ENCODE measurements around the gene TMEM98.

GRCh38 chr17:32894245-32894644 lies 33.7 kb upstream of the TMEM98 start:
- TF ChIP-seq, protein P1, sequence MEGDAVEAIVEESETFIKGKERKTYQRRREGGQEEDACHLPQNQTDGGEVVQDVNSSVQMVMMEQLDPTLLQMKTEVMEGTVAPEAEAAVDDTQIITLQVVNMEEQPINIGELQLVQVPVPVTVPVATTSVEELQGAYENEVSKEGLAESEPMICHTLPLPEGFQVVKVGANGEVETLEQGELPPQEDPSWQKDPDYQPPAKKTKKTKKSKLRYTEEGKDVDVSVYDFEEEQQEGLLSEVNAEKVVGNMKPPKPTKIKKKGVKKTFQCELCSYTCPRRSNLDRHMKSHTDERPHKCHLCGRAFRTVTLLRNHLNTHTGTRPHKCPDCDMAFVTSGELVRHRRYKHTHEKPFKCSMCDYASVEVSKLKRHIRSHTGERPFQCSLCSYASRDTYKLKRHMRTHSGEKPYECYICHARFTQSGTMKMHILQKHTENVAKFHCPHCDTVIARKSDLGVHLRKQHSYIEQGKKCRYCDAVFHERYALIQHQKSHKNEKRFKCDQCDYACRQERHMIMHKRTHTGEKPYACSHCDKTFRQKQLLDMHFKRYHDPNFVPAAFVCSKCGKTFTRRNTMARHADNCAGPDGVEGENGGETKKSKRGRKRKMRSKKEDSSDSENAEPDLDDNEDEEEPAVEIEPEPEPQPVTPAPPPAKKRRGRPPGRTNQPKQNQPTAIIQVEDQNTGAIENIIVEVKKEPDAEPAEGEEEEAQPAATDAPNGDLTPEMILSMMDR (IDR thresholded peaks at IDR 0.05) = no peak
- TF ChIP-seq POLR2AphosphoS5 (IDR thresholded peaks at IDR 0.05) = no peak
- no peak for TF ChIP-seq POLR2A (IDR thresholded peaks at IDR 0.05)

Data from prostate gland (tissue), 2 donors.